GM23338 (cell line): Measurements from ENCODE around the gene DLG2. TPM values are rescaled to one million over a fixed set of nuclear protein-coding genes. Genes with fewer than 3 reads are reported as not detected.

Source experiments
- ATAC-seq: fragments of 200-7000 bp; cut with Tn5 transposase; 3 replicates; pipeline ENCODE4 v1.9.1; 2020
- DNase-seq: peaks from one replicate; pipeline ENCODE4 v3.0.0-alpha.2; 2015; ENCODE audit warnings: low spot score
- H2AFZ ChIP-seq: fragments of 200-600 bp; sonication (generic); 2 replicates; pipeline ENCODE4 v1.8.0; 2016; ENCODE audit warnings: antibody characterized with exemption, mild to moderate bottlenecking, moderate library complexity
- H3F3A ChIP-seq: fragments of 200-600 bp; sonication (generic); replicated peaks from 2 replicates; pipeline ENCODE4 v1.8.0; 2017; ENCODE audit warnings: antibody characterized with exemption, mixed run types, low read depth
- H3K27ac ChIP-seq: fragments of 200-600 bp; sonication (generic); 2 replicates; pipeline ENCODE4 v1.6.1; 2016; ENCODE audit warnings: low read depth
- H3K27me3 ChIP-seq: fragments of 200-600 bp; sonication (generic); 2 replicates; pipeline ENCODE4 v1.8.0; 2016; ENCODE audit warnings: mild to moderate bottlenecking, mixed run types, moderate library complexity; ENCODE audit not compliant: insufficient read depth
- H3K36me3 ChIP-seq: fragments of 200-600 bp; sonication (generic); 2 replicates; pipeline ENCODE4 v1.8.0; 2016; ENCODE audit warnings: mild to moderate bottlenecking; ENCODE audit not compliant: insufficient read depth
- H3K4me1 ChIP-seq: fragments of 200-600 bp; sonication (generic); 2 replicates; pipeline ENCODE4 v1.8.0; 2016; ENCODE audit warnings: mild to moderate bottlenecking, moderate library complexity; ENCODE audit not compliant: insufficient read depth
- H3K4me2 ChIP-seq: fragments of 200-600 bp; sonication (generic); 2 replicates; pipeline ENCODE4 v1.7.1; 2017; ENCODE audit warnings: mixed run types
- H3K4me3 ChIP-seq: fragments of 200-600 bp; sonication (generic); 2 replicates; pipeline ENCODE4 v1.6.1; 2016; ENCODE audit warnings: mixed run types
- H3K79me2 ChIP-seq: fragments of 200-600 bp; sonication (generic); replicated peaks from 2 replicates; pipeline ENCODE4 v1.8.0; 2017; ENCODE audit warnings: mild to moderate bottlenecking; ENCODE audit not compliant: insufficient read depth
- H3K9me2 ChIP-seq: fragments of 200-600 bp; sonication (generic); 2 replicates; pipeline ENCODE4 v1.8.0; 2017; ENCODE audit not compliant: insufficient read depth
- H4K20me1 ChIP-seq: fragments of 200-600 bp; sonication (generic); replicated peaks from 2 replicates; pipeline ENCODE4 v1.8.0; 2017; ENCODE audit warnings: mild to moderate bottlenecking; ENCODE audit not compliant: insufficient read depth
- H3K27ac Mint-ChIP-seq: 2 replicates; pipeline ENCODE4 v1.8.0; 2020; ENCODE audit warnings: inconsistent platforms, mild to moderate bottlenecking, moderate library complexity, mixed read lengths
- H3K27me3 Mint-ChIP-seq: 3 replicates; pipeline ENCODE4 v1.8.0; 2022; ENCODE audit warnings: low read depth, mild to moderate bottlenecking, moderate library complexity, mixed read lengths, inconsistent platforms; ENCODE audit not compliant: insufficient read depth, poor library complexity
- H3K36me3 Mint-ChIP-seq: 3 replicates; pipeline ENCODE4 v1.8.0; 2021; ENCODE audit warnings: low read depth, mild to moderate bottlenecking, inconsistent platforms, moderate library complexity, mixed read lengths
- H3K4me1 Mint-ChIP-seq: 3 replicates; pipeline ENCODE4 v1.8.0; 2020; ENCODE audit warnings: mild to moderate bottlenecking, inconsistent platforms, mixed read lengths
- H3K4me3 Mint-ChIP-seq: 3 replicates; pipeline ENCODE4 v1.8.0; 2021; ENCODE audit warnings: moderate library complexity, mild to moderate bottlenecking, inconsistent platforms, mixed read lengths
- H3K9me3 Mint-ChIP-seq: 3 replicates; pipeline ENCODE4 v1.8.0; 2020; ENCODE audit warnings: moderate library complexity, mild to moderate bottlenecking, inconsistent platforms, mixed read lengths
- CREB1 ChIP-seq: fragments of 250-450 bp; sonication (Bioruptor Pico); IDR thresholded peaks from 2 replicates; pipeline ENCODE4 v1.5.0; 2020; ENCODE audit warnings: low read depth, mild to moderate bottlenecking, moderate library complexity
- ETS1 ChIP-seq: IDR thresholded peaks from 2 replicates; pipeline ENCODE4 v1.6.1; 2016; ENCODE audit warnings: antibody characterized with exemption
- EZH2 ChIP-seq: fragments of 200-600 bp; sonication (generic); IDR thresholded peaks from one replicate; pipeline ENCODE4 v1.8.0; 2017; ENCODE audit warnings: antibody characterized with exemption, mild to moderate bottlenecking, low read depth; ENCODE audit not compliant: unreplicated experiment
- EZH2phosphoT487 ChIP-seq: fragments of 200-600 bp; sonication (generic); IDR thresholded peaks from one replicate; pipeline ENCODE4 v1.8.1; 2018; ENCODE audit warnings: antibody characterized with exemption; ENCODE audit not compliant: unreplicated experiment
- JUNB ChIP-seq: IDR thresholded peaks from one replicate; pipeline ENCODE4 v1.6.1; 2016; ENCODE audit warnings: antibody characterized with exemption; ENCODE audit not compliant: unreplicated experiment
- NANOG ChIP-seq: IDR thresholded peaks from 2 replicates; pipeline ENCODE4 v1.6.1; 2016; ENCODE audit warnings: antibody characterized with exemption, borderline replicate concordance
- POLR2AphosphoS5 ChIP-seq: IDR thresholded peaks from 2 replicates; pipeline ENCODE4 v1.6.1; 2016; ENCODE audit warnings: antibody characterized with exemption, low read depth
- STAT1 ChIP-seq: IDR thresholded peaks from one replicate; pipeline ENCODE4 v1.6.1; 2016; ENCODE audit warnings: antibody characterized with exemption; ENCODE audit not compliant: unreplicated experiment
- ZNF114 ChIP-seq: fragments of 250-450 bp; sonication (Bioruptor Pico); IDR thresholded peaks from 2 replicates; pipeline ENCODE4 v1.5.0; 2020; ENCODE audit warnings: mild to moderate bottlenecking, moderate library complexity
- ZNF331 ChIP-seq: fragments of 250-450 bp; sonication (Bioruptor Pico); IDR thresholded peaks from 2 replicates; pipeline ENCODE4 v1.5.0; 2020; ENCODE audit warnings: low read depth, mild to moderate bottlenecking, moderate library complexity
- ZNF462 ChIP-seq: fragments of 250-450 bp; sonication (Bioruptor Pico); IDR thresholded peaks from 2 replicates; pipeline ENCODE4 v1.5.0; 2020; ENCODE audit warnings: mild to moderate bottlenecking, moderate library complexity
- polyA plus RNA-seq: library from polyadenylated mRNA; unstranded; fragments of >200 nt; fragmentation: Nextera tagmentation; extraction: Ambion mirVana; gene quantifications from 2 replicates; pipeline ENCODE4 v1.2.1, GENCODE V29; 2016
- total RNA-seq: library from RNA; depleted of rRNA; stranded (reverse); fragments of >200 nt; shearing (Covaris generic); gene quantifications from 2 replicates; pipeline ENCODE4 v1.2.3, GENCODE V29; 2014
- TF ChIP-seq, protein P1 (sequence below), 2 experiments: fragments of 200-600 bp in 1 of 2; sonication (generic) in 1 of 2; conservative IDR thresholded peaks; 2 replicates each; pipeline versions ENCODE4 v1.5.1 to v1.6.1; 2016 to 2017; ENCODE audit warnings: antibody characterized with exemption in 2 of 2, low read depth in 2 of 2, mild to moderate bottlenecking in 2 of 2, moderate library complexity in 1 of 2
- TF ChIP-seq, protein P2 (sequence below): IDR thresholded peaks from one replicate; pipeline ENCODE4 v1.6.1; 2018; ENCODE audit warnings: antibody characterized with exemption; ENCODE audit not compliant: unreplicated experiment

The DLG2 gene
- total and polyA plus RNA-seq, 2 experiments from 2014 or later = 19.8 to 21.5 TPM

- no peaks in the 10 kb centered on the region for H3K36me3 Mint-ChIP-seq
- Histone ChIP-seq H3F3A (no peaks in the 10 kb centered on the region), H3K4me1 (no peaks in the 10 kb centered on the region), H3K36me3 (no peaks in the 10 kb centered on the region), H3K79me2 (no peaks in the 10 kb centered on the region), H3K4me3 (no peak overlapping the region), H3K27me3 (no peaks in the 10 kb centered on the region), H3K4me2 (no peak overlapping the region), H4K20me1 (no peaks in the 10 kb centered on the region), H2AFZ (no peak overlapping the region), H3K9me2 (no peaks in the 10 kb centered on the region), H3K27ac (no peak overlapping the region)
- DNase-seq (no peak), ATAC-seq (no peak)
- TF ChIP-seq, protein P1, sequence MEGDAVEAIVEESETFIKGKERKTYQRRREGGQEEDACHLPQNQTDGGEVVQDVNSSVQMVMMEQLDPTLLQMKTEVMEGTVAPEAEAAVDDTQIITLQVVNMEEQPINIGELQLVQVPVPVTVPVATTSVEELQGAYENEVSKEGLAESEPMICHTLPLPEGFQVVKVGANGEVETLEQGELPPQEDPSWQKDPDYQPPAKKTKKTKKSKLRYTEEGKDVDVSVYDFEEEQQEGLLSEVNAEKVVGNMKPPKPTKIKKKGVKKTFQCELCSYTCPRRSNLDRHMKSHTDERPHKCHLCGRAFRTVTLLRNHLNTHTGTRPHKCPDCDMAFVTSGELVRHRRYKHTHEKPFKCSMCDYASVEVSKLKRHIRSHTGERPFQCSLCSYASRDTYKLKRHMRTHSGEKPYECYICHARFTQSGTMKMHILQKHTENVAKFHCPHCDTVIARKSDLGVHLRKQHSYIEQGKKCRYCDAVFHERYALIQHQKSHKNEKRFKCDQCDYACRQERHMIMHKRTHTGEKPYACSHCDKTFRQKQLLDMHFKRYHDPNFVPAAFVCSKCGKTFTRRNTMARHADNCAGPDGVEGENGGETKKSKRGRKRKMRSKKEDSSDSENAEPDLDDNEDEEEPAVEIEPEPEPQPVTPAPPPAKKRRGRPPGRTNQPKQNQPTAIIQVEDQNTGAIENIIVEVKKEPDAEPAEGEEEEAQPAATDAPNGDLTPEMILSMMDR (conservative IDR thresholded peaks at IDR 0.05; ENCODE audit: low read depth in 2 of 2) = no peak
- TF ChIP-seq STAT1 (no peak), CREB1 (CRISPR knock-in tag) (no peak), ETS1 (no peak), ZNF462 (no peak), JUNB (no peak), EZH2phosphoT487 (no peak), NANOG (no peak), ZNF114 (no peak), ZNF331 (CRISPR knock-in tag) (no peak), EZH2 (no peak), POLR2AphosphoS5 (no peak)
- TF ChIP-seq, protein P2, sequence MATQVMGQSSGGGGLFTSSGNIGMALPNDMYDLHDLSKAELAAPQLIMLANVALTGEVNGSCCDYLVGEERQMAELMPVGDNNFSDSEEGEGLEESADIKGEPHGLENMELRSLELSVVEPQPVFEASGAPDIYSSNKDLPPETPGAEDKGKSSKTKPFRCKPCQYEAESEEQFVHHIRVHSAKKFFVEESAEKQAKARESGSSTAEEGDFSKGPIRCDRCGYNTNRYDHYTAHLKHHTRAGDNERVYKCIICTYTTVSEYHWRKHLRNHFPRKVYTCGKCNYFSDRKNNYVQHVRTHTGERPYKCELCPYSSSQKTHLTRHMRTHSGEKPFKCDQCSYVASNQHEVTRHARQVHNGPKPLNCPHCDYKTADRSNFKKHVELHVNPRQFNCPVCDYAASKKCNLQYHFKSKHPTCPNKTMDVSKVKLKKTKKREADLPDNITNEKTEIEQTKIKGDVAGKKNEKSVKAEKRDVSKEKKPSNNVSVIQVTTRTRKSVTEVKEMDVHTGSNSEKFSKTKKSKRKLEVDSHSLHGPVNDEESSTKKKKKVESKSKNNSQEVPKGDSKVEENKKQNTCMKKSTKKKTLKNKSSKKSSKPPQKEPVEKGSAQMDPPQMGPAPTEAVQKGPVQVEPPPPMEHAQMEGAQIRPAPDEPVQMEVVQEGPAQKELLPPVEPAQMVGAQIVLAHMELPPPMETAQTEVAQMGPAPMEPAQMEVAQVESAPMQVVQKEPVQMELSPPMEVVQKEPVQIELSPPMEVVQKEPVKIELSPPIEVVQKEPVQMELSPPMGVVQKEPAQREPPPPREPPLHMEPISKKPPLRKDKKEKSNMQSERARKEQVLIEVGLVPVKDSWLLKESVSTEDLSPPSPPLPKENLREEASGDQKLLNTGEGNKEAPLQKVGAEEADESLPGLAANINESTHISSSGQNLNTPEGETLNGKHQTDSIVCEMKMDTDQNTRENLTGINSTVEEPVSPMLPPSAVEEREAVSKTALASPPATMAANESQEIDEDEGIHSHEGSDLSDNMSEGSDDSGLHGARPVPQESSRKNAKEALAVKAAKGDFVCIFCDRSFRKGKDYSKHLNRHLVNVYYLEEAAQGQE = no peak
- no peak overlapping the region for H3K4me3 Mint-ChIP-seq
- peaks cover 2% of the 10 kb centered on the region for H3K27me3 Mint-ChIP-seq
- H3K27ac Mint-ChIP-seq = no peak overlapping the region
- no peaks in the 10 kb centered on the region for H3K4me1 Mint-ChIP-seq
- no peaks in the 10 kb centered on the region for H3K9me3 Mint-ChIP-seq
These were observed 1799.6 kb downstream of the DLG2 start for GRCh38 chr11:83827520-83827919.
